Left renal cortex interstitium (tissue), 4 donors: ENCODE data around the gene NTNG2. TPM values are rescaled to one million over a fixed set of nuclear protein-coding genes. Genes with fewer than 3 reads are reported as not detected.

Source experiments
- DNase-seq, 4 donors: peaks; one replicate each; pipeline ENCODE4 v3.0.0-alpha.2; 2013; ENCODE audit warnings: low read depth in 4 of 4, low spot score in 2 of 4, missing footprints in 1 of 4
- polyA plus RNA-seq, 4 donors: library from polyadenylated mRNA; unstranded; fragments of 120-200 nt; gene quantifications; one replicate each; pipeline ENCODE4 v1.2.1, GENCODE V29; 2013; ENCODE audit not compliant: insufficient read length in 4 of 4

NTNG2 gene
- polyA plus RNA-seq, 4 donors = 0.30 to 0.60 (median 0.35) TPM

DNA sequence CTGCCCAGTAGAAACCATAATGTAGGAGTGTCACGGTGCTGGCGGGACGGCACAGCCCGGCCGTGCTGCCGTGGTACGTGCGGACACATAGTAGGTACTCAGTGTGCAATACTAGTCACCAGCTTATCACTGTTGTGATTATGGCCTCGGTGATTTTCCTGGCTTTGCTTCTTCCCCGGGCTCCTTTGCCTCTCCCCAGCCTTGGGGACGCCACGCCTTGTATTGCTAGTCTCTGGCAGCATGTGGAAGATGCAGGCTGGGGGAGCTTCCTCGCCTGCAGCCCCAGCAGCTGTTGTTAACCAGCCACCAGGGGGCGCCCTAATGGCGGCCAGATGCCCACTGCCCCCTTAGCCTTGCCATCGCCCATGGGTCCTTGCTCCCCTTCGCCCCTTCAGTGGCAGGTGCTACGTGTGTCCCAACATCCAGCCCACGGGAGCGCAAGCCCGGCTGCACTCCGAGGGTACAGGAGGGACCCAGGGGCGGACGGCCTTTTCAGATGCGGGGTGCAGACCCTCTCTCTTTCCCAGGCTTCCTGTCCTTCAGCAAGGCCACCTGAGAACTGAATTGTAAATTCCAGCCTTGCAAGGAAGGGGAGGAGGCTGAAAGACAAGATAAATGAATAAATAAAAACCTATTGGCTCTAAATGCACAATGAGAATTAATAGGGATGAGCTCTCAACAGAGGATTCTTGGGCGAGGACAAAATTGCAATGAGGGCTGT is 8.0 kb downstream of the NTNG2 start:
- no peak for DNase-seq

DNA sequence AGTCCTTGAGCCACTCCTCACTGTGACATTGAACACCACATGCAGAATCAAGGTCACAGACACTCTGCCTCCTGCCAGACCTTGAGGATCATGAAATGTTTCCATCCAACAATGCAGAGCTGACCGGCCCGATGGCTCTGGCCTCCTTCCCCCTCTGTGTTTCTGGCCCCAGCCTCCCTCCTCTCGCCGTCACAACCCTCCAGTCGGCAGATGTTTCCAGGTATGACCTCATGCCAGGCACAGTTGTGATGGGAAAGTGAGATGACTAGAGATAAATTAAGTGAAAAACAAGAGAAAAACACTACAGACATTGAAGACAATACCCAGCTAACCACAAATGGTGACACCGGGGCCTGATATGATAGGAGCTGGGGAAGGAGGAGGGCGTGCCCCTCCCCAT is 9.8 kb downstream of the NTNG2 start:
- DNase-seq = no peak

DNA sequence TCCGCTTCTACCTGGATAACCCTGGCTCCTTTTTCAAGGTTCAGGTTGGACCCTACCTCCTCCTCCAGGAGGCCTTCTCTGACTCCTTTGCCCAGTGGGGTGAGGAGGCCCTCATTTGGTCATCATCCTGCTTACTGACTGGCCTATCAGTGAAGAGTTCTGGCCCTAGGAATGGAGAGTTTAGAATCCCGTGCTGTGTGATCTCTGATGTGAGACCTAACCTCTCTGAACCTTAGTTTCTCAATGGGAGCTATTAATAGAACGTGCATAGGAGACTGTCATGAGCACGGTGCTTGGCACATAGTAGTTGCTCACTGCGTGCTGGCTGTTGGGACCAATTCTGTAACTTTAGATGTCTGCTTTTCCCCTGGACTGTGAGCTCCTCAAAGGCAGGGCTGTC is 10.3 kb downstream of the NTNG2 start:
- no peak for DNase-seq

DNA sequence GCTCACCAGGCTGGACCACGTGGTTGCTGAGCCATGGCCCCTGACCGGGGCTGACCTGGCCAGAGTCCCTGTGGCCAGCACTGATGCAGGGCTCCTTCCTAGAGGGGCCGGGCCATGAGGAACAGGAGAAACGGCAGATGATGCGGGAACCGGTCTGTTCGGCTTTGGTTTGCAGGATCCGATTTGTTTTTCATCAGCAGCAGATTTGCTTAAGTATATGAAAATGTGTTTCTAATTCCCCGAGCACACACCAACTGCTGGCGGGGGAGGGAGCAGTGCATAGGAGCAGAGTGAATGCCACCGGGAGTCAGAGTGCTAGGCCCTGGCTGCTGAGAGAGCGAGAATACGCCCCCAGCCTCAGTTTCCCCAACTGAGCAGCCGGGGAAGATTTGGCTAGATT is 13.6 kb downstream of the NTNG2 start:
- no peak for DNase-seq

DNA sequence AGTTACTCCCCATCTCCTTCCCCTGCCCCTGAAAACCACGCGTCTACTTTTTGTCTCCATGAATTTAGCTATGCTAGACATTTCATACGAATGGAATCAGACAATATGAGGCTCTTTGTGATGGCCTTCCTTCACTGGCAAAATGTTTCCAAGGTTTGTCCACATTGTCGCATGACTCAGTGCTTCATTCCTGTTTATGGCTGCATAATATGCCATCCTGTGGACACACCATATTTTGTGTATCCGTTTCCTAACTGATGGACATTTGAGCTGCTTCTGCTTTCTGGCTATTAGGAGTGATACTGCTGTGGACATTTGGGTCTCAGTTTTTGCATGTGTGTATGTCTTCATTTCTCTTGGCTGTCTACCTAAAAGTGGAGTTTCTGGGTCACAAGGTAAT is 14.5 kb downstream of the NTNG2 start:
- no peak for DNase-seq

DNA sequence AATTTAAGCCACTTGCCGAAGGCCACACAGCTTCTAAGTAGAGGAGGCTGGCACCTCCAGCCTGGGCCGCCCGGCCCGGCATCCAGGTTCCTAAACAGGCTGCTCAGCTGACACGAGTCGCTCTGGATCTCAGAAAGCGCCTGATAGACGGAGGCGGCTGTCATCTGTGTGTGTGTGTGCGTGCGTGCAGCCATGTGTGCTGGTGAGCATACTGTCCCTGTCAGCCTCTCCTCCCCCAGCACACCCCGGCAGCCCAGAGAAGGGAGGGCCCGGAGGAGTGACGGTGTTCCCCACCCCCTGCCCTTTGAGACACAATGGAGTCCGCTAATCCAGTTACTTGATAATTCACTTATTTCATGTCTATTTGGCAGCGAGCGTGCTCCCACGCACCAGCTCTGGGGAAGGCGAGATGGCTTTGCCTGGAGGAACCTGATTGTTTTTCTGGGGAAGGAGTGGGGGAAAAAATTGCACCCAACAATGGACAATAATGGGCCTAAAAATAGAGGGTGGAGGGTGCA is 20.0 kb downstream of the NTNG2 start:
- no peak for DNase-seq

DNA sequence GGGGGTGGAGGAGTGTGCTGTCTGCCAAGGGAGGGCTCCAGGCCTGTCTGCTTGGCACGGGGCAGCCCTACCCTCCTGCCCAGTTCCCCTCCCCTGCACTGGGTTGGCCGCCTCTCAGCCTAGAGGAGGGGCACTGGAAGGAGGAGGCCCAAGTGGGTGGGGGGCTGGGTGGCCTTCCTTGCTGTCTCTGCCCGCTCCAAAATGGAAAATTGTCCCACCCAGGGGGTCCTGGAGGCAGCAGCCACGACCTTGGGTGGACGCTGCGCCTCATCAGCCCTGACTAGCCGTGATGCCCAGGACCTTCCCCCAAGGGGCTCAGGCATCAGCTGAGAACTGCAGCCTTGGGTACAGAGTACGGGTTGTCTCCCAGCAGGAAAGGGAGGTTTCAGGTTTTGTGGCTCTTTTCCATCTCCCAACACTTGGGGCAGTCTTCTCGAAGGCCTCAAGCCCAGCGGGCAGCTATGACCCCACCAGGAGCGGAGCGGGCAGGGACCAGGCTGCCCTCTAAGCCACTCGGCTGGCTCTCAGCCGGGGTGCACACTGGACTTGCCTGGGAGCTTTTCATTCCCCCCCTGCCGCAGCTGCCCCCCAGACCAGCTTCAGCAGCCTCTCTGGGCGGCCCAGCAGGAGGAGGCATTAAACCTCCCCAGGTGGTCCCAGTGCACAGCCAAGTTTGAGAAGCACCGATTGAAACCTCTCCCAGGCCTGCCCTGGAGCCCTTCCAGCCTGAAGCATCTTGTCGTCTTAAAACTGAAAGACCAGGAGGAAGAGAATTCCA is 20.6 kb downstream of the NTNG2 start:
- no peak for DNase-seq

DNA sequence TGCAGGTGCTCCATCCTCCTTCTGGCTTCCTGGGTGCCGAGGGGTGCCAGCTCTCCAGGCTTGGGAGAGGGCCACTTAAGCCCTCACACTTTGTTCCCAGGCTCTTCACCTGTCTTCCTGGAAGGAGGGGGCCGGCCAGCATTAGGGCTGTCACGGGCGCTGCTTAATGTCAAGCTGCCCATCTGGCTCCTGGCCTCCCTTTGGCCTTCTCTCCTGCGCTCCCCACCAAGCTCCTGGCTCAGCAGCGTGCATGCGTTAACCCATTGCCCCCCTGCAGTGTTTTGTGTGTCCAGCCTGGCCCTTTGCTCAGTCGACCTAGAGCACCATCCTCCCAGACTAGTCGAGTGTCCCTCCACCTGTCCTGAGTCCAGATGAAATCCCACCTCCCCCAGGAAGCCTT is 21.3 kb downstream of the NTNG2 start:
- DNase-seq = no peak

DNA sequence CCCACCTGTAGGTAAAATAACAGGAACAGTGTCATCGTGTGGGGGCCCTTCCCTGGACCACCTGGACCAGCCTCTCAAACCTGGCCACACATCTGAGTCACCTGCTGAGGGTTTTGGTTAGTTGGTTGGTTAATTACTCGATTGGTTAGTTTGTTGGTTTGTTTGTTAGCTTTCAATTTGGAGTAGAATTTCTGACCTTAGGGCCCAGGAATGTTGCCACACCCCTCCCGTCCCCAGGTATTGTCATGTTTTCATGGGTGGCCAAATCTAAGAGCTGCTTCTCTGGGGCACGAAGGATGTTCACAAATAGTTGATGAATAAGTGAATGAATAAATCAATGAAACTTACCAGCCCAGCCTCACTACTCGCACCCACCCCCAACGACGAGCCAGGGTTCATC is 21.9 kb downstream of the NTNG2 start:
- no peak for DNase-seq

DNA sequence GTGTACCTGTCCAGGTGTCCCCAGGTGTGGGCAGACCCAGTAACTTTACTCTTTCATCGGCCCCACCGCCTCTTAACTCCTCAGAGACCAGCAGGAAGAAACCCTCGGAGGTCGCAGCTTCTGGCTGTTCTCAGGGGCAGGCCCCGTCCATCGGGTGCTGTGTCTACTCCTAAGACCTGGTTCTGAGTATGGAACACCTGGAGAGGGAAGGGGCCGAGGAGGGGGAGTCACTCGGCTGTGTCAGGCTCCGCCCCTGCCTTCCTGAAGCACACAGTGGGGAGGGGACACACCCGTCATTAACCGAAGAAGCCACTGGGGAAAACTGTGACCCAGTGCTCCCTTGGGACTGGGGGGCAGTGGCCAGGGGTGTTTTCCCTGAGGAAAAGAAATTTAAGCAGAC is 22.3 kb downstream of the NTNG2 start:
- DNase-seq = no peak

DNA sequence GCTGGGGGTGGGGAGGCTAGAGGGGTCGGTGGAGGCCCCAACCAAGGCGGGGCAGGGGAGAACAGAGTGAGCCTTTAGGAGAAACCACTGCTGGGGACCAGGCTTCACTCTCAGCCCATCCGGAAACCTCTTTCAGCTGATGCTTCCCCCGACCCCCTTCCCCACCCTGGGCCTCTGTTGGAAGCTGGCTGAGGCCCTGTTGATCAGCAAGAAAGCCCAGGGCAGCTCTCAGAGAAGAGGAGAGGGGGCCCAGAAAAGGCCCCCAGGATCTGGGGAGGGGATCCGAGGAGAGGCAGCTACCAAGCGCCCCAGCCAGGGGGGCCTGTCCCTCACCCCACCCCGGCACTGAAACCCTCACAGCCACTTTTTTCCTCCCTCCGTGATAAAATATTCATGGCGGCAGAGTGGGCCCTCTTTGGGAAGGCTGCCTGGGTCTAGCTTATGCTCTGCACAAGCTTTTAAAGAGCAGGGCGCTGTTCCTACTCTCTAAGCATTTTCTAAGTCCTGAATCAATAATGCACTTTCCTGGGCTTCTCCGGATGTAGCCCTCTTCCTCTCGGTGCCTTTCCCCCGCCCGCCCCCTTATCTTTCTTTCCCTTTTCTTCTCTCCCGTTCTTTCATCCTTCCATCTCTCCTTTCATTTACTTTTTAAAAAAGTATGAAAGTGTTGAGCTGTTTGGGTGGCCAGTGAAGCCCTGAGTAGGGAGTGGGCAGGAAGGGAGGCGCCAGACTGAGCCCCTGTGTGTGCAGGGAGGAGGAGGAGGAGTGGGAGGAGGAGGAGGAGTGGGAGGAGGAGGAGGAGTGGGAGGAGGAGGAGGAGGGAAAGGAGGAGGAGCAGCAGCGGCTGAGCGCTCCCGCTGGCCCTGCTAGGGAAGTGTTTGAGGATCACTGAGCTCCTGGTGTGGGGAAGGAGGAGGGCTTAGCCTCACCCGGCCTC is 23.5 kb downstream of the NTNG2 start:
- no peak for DNase-seq

DNA sequence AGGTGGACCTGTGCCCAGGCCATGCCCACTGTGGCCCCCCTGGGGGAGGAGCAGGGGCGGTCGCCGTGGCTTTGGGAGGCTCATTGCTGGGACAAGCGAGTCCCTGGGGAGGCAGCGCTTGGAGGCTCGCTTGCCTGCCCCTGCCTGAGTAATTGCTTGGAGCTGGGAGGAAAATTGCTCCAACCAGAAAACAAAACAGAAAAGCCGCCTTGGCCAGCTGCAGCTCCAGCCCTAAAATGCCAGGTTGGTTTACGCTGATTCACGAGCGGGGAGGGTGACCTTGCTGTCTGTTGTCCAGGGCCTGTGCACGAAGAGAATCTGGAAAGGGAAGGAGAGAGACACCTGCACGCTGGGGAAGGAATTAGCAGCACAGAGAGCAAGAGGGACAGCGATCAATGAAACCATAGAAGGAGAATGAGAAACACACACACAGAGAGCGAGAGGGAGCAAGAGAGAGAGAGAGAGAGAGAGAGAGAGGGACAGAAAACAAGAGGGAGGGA is 25.3 kb downstream of the NTNG2 start:
- no peak for DNase-seq

DNA sequence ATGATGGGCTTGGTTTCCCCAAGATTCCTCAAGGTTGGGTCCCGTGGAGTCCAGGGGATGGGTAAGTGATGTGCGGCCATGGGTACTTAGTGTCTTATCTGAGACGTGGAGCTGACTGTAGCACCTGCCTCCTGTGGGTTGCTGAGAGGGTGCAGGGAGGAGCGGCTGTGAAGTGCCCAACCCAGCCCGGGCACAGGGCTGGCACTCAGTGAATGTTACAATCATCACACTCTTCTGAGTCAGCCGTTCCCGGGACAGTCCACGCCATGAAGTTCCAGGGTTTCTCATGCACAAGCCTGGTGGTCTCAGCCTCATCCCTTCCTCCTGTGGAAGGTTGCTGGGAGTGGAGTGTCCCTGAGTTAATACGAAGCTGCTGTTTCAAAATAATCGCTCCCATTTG is 29.1 kb downstream of the NTNG2 start:
- no peak for DNase-seq

DNA sequence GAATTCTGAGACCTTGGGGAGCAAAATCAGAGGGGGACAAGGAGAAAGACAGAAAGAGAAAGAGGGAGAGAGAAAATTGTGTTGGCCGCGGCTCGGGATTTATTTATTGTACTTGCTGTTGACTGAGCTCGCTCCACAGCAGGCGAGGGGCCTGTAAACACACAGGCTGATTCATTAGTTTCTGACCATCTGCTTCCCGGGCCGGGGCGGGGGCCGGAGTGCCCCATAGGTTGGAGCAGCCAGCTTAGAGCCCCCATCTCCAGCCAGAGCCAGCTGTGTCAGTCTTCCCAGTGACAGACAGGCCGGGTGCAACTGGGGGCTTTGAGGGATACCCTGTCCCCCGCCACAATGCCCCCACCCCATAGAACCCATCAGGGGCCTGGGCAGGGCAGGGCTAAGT is 30.9 kb downstream of the NTNG2 start:
- DNase-seq = no peak

DNA sequence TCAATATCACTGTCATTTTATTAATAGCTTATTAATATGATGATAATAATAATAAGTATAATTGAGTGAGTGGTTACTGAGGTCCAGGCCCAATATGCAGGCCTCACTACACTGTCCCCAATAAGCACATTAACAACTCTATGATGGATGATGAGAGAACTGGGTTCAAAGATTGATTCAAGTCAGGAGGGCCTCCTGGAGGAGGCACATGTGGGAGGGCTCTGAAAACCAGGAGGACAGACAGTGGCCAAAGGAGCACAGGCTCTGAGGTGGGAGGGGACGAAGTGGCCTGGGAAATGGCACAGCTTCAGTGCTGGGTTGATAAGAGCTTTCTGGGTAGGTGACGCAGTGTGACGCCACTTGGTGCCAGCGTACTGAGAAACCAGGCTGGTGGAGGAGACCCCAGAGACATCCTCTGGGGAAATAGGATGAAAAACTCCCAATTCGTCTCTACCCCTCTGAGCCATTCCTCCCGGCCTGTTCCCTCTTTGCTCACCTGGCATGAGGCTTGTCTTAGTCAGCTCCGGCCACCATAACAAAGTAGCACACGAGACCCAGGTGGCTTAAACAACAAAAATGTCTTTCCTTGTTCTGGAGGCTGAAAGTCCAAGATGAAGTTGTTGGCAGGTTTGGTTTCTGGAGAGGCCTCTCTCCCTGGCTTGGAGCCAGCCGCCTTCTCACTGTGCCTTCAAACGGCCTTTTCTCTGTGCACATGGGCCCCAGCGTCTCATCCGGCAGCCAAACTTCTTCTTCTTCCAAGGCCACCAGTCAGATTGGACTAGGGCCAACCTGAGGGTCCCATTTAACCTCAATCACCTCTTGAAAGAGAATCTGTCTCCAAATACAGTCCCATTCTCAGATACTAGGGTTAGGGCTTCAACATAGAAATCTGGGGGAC is 31.6 kb downstream of the NTNG2 start:
- no peak for DNase-seq

DNA sequence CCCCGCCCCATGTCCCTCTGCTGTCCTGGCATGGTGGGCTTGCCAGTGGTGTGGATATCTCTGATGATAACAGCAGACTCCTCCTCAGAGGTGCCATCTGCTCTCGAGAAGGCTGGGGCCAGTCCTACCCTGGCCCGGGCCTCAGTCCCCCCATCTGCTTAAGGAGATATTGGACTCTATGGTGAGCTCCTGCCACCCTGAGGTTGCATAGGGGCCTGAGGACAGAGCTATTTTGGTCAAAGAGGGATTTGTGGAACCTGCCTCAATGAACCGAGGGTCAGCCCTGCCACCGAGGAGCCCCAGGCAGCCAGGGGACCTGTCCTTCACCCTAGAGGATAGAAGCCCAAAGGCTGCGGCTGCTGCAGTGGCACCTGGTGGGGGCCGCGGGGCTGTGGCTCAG is 32.6 kb downstream of the NTNG2 start:
- no peak for DNase-seq

DNA sequence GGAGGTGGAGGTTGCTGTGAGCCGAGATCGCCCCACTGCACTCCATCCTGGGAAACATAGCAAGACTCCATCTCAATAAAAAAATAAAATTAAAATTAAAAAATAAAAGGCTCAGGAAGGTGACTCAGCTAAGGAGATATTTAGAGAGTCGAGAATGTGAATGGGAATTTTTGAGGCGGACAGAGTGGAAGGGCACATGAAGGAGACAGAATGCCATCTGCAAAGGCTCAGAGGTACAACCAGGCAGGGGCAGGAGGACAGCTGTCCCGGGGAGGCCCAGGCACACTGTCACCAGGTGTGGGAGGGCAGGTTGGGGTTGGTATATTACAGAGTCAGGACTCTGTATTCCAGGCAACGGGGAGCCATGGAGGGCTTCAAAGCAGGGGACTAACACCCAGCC is 35.5 kb downstream of the NTNG2 start:
- DNase-seq = no peak

DNA sequence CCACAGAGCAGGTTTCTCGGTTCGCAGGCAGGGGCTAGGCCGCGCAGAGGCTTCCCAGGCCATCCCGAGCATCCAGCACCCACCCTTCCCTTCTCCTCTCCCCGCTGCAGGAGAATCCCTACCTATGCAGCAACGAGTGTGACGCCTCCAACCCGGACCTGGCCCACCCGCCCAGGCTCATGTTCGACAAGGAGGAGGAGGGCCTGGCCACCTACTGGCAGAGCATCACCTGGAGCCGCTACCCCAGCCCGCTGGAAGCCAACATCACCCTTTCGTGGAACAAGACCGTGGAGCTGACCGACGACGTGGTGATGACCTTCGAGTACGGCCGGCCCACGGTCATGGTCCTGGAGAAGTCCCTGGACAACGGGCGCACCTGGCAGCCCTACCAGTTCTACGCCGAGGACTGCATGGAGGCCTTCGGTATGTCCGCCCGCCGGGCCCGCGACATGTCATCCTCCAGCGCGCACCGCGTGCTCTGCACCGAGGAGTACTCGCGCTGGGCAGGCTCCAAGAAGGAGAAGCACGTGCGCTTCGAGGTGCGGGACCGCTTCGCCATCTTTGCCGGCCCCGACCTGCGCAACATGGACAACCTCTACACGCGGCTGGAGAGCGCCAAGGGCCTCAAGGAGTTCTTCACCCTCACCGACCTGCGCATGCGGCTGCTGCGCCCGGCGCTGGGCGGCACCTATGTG is 36.1 kb downstream of the NTNG2 start:
- no peak for DNase-seq

DNA sequence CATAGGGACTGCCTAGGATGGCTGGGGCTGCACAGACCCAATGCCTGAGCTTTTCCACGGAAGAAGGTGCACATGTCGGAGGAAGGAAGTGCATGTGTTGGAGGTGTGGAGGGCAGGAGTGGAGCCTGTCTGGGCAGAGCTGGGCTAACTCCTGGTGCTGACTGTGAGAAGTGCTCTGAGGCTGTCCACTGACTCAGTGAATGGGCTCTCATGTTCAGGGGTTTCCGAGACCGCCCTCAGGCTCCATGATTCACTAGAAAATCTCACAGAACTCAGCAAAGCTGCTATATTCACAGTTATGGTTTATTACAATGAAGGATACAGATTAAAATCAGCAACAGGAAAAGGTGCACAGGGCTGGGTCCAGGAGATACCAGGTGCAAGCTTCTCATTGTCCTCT is 37.2 kb downstream of the NTNG2 start:
- no peak for DNase-seq
